ENCODE data around the gene MEGF10. TPM values are rescaled to one million over a fixed set of nuclear protein-coding genes. Genes with fewer than 3 reads are reported as not detected.

The MEGF10 gene
- total and polyA plus RNA-seq, 2 of the 8 experiments (the other 6 are each of a cell fraction or from before 2014, with no cell fraction given) = 38.2 to 53.1 TPM

GRCh38 chr5:127358284-127358683 lies 67.7 kb downstream of the MEGF10 start:
- Histone ChIP-seq H3K4me1 (replicated peaks in 1 of 4; ENCODE audit: control insufficient read depth in 3 of 4, insufficient read depth in 4 of 4, low read length in 3 of 4) (peaks cover 0 to 4% (median 0%) of the 10 kb centered on the region in 4 experiments; a peak in 1 of 7 replicates), H4K8ac (ENCODE audit: extremely low read depth, insufficient read depth, low read length) (no peak overlapping the region), H2BK5ac (ENCODE audit: low read depth, low read length) (no peak overlapping the region), H3K4me2 (ENCODE audit: insufficient read depth in 1 of 2, low read depth in 2 of 2, low read length in 2 of 2) (no peak overlapping the region), H2BK15ac (ENCODE audit: low read length) (no peak overlapping the region), H2AK5ac (ENCODE audit: low read depth, low read length) (no peak overlapping the region), H2BK12ac (ENCODE audit: low read depth, low read length) (no peak overlapping the region), H2BK20ac (ENCODE audit: low read length) (no peak overlapping the region), H3K56ac (replicated peaks; ENCODE audit: insufficient read length, low read depth, low read length) (no peak overlapping the region), H3K4ac (replicated peaks; ENCODE audit: insufficient read length, low read depth, low read length) (no peak overlapping the region), H2BK120ac (replicated peaks; ENCODE audit: low read depth, low read length) (no peak overlapping the region), H3K23me2 (ENCODE audit: low read depth, low read length) (no peaks in the 10 kb centered on the region), H3K9ac (replicated peaks in 1 of 4; ENCODE audit: extremely low read depth in 1 of 4, low read depth in 3 of 4, low read length in 3 of 4) (no peak overlapping the region), H3K18ac (ENCODE audit: extremely low read depth, low read length) (no peak overlapping the region), H3K9me3 (ENCODE audit: insufficient read depth in 2 of 2, low read depth in 1 of 2, low read length in 1 of 2) (no peaks in the 10 kb centered on the region), H3K27ac (ENCODE audit: low read depth, low read length) (no peak overlapping the region), H3K27me3 (replicated peaks in 1 of 4; ENCODE audit: control insufficient read depth in 3 of 4, extremely low read depth in 1 of 4, insufficient read depth in 3 of 4, low read length in 3 of 4) (no peaks in the 10 kb centered on the region), H3K79me2 (ENCODE audit: control insufficient read depth in 1 of 2, insufficient read depth in 2 of 2, low read length in 2 of 2) (peaks cover 0 to 4% of the 10 kb centered on the region in 2 experiments; a peak in 2 of 4 replicates), H3K23ac (ENCODE audit: insufficient read length) (no peak overlapping the region), H4K20me1 (replicated peaks in 1 of 2; ENCODE audit: control insufficient read depth in 1 of 2, insufficient read depth in 2 of 2, low read length in 2 of 2) (no peaks in the 10 kb centered on the region), H3K14ac (ENCODE audit: insufficient read length) (no peak overlapping the region), H4K91ac (replicated peaks; ENCODE audit: insufficient read length, low read length) (no peak overlapping the region), H4K5ac (ENCODE audit: insufficient read length, low read depth, low read length) (no peak overlapping the region), H3K79me1 (ENCODE audit: low read depth, low read length) (no peaks in the 10 kb centered on the region), H3K36me3 (ENCODE audit: control insufficient read depth in 2 of 4, insufficient read depth in 4 of 4, low read length in 3 of 4) (no peaks in the 10 kb centered on the region; a peak in 1 of 8 replicates), H2AFZ (ENCODE audit: low read length) (no peak overlapping the region), H3K4me3 (ENCODE audit: extremely low read depth in 1 of 4, insufficient read depth in 2 of 4, low read depth in 3 of 4, low read length in 4 of 4) (no peak overlapping the region)
- CTCF ChIA-PET (ENCODE audit: partially characterized antibody) = interaction anchor here (1.9 to 2.4 kb wide), 2 partner anchors 16 to 22 kb away, joined by 7 to 15 read pairs; no protein-coding TSS in a partner anchor
- 91% methylated on average over 2 of the region's 2 CpGs; no CpG with 5 or more reads in 1 of the 2 experiments for WGBS, 2 experiments (ENCODE audit: extremely low coverage in 1 of 2, insufficient coverage in 1 of 2, insufficient read length in 1 of 2, insufficient replicate concordance in 2 of 2, low coverage in 1 of 2, low lambda C conversion rate in 2 of 2, missing lambda C conversion rate in 1 of 2)
- no peak for FAIRE-seq
- POLR2A ChIA-PET (ENCODE audit: partially characterized antibody) = no interaction called here
- DNase-seq (ENCODE audit: low read depth in 1 of 2, low spot score in 2 of 2) = no peak
- no peak for TF ChIP-seq RNF2 (IDR thresholded peaks at IDR 0.05; ENCODE audit: borderline replicate concordance, low read depth, low read length, missing control alignments, poor library complexity, severe bottlenecking)
- no peak for TF ChIP-seq RAD21 (IDR thresholded peaks at IDR 0.05 in 1 of 2, conservative IDR thresholded peaks at IDR 0.05 in 1 of 2; ENCODE audit: low read depth in 2 of 2, low read length in 2 of 2)
- no peak for TF ChIP-seq KDM1A (IDR thresholded peaks at IDR 0.05; ENCODE audit: borderline replicate concordance, low read length)
- TF ChIP-seq POU5F1 (IDR thresholded peaks at IDR 0.05; ENCODE audit: low read depth, low read length) = no peak
- TF ChIP-seq JUN (IDR thresholded peaks at IDR 0.05; ENCODE audit: low read depth, low read length) = no peak
- no peak for TF ChIP-seq TBP (IDR thresholded peaks at IDR 0.05; ENCODE audit: low read depth, low read length)
- no peak for TF ChIP-seq BRCA1 (IDR thresholded peaks at IDR 0.05; ENCODE audit: low read depth, low read length)
- no peak for TF ChIP-seq HDAC2 (IDR thresholded peaks at IDR 0.05; ENCODE audit: borderline replicate concordance in 1 of 2, low read depth in 2 of 2, low read length in 2 of 2)
- TF ChIP-seq MAX (IDR thresholded peaks at IDR 0.05) = no peak
- no peak for TF ChIP-seq BCL11A (IDR thresholded peaks at IDR 0.05; ENCODE audit: low read depth in 2 of 2, low read length in 2 of 2)
- no peak for TF ChIP-seq ZNF274 (IDR thresholded peaks at IDR 0.05; ENCODE audit: borderline replicate concordance, extremely low read depth, low read length)
- no peak for TF ChIP-seq SP2 (IDR thresholded peaks at IDR 0.05; ENCODE audit: low read length)
- TF ChIP-seq GTF2F1 (IDR thresholded peaks at IDR 0.05; ENCODE audit: borderline replicate concordance, low read depth, low read length) = no peak

Data from H1 (cell line).